Sigmoid colon (tissue), 7 donors: ENCODE data around the gene RPL7L1. TPM values are rescaled to one million over a fixed set of nuclear protein-coding genes. Genes with fewer than 3 reads are reported as not detected.

ENCODE experiments used
- DNase-seq: peaks from one replicate; pipeline ENCODE4 v3.0.0-alpha.2; 2019
- H3K27ac ChIP-seq, 4 donors: fragments of 200-600 bp; sonication (generic); one replicate each; pipeline ENCODE4 v1.5.1; 2016 to 2019; ENCODE audit warnings: mild to moderate bottlenecking in 1 of 4
- H3K27me3 ChIP-seq, 3 donors: fragments of 200-600 bp; sonication (generic); one replicate each; pipeline ENCODE4 v1.5.1; 2019; ENCODE audit warnings: mild to moderate bottlenecking in 1 of 3
- H3K36me3 ChIP-seq, 4 donors: fragments of 200-600 bp; sonication (generic); one replicate each; pipeline ENCODE4 v1.5.1; 2016 to 2019
- H3K4me1 ChIP-seq, 4 donors: fragments of 200-600 bp; sonication (generic); one replicate each; pipeline ENCODE4 v1.5.1; 2017 to 2019
- H3K4me3 ChIP-seq, 4 donors: fragments of 200-600 bp; sonication (generic); one replicate each; pipeline ENCODE4 v1.5.1; 2017 to 2019; ENCODE audit warnings: mild to moderate bottlenecking in 2 of 4, moderate library complexity in 1 of 4
- H3K9me3 ChIP-seq, 4 donors: fragments of 200-600 bp in 3 of 4; sonication (generic) in 3 of 4; one replicate each; pipeline versions ENCODE4 v1.5.1 to v1.6.1; 2013 to 2019
- EP300 ChIP-seq, 4 donors: sonication (generic); formaldehyde crosslinking; IDR thresholded peaks; one replicate each; pipeline ENCODE4 v1.6.1; 2017; ENCODE audit warnings: antibody characterized with exemption in 4 of 4
- POLR2A ChIP-seq, 2 donors: fragments of 450-650 bp; IDR thresholded peaks; one replicate each; pipeline ENCODE4 v1.6.1; 2016; ENCODE audit warnings: antibody characterized with exemption in 2 of 2, mild to moderate bottlenecking in 2 of 2, moderate library complexity in 2 of 2
- POLR2AphosphoS5 ChIP-seq, 4 donors: sonication (generic); formaldehyde crosslinking; IDR thresholded peaks; one replicate each; pipeline ENCODE4 v1.6.1; 2017; ENCODE audit warnings: antibody characterized with exemption in 4 of 4
- WGBS, 2 donors: extraction: QIAGEN DNeasy Blood & Tissue Kit; methylation state at CpG; one replicate each; pipeline ENCODE4 v1.1.7; 2013; 5-methylcytosine and 5-hydroxymethylcytosine counted together
- intact Hi-C: fragments of 100-400 bp; cut with DNase I; formaldehyde crosslinking; loops from one replicate; pipeline ENCODE4 v1.15.1; 2023
- polyA plus RNA-seq, 3 donors: library from polyadenylated mRNA; stranded (reverse); fragments of 200-250 nt; gene quantifications; one replicate each; pipeline ENCODE4 v1.2.3, GENCODE V29; 2013
- total RNA-seq, 4 donors: library from RNA; depleted of rRNA; stranded (reverse); fragments of >200 nt; gene quantifications; one replicate each; pipeline ENCODE4 v1.1.0, GENCODE V29; 2016
- TF ChIP-seq, protein P1 (sequence below), 4 experiments: fragments of 450-650 bp in 3 of 4; fragments of 200-600 bp in 1 of 4; IDR thresholded peaks; one replicate each; pipeline ENCODE4 v1.5.1; 2016 to 2019; ENCODE audit warnings: antibody characterized with exemption in 4 of 4, mild to moderate bottlenecking in 3 of 4, moderate library complexity in 2 of 4
- donor health status: healthy with polysubstance abuse.
- donor health status: Bipolar disorder and iron deficiency.
- donor health status: healthy.

Gene RPL7L1
- total and polyA plus RNA-seq, 7 donors: 30.6 to 79.0 (median 67.6) TPM

DNA sequence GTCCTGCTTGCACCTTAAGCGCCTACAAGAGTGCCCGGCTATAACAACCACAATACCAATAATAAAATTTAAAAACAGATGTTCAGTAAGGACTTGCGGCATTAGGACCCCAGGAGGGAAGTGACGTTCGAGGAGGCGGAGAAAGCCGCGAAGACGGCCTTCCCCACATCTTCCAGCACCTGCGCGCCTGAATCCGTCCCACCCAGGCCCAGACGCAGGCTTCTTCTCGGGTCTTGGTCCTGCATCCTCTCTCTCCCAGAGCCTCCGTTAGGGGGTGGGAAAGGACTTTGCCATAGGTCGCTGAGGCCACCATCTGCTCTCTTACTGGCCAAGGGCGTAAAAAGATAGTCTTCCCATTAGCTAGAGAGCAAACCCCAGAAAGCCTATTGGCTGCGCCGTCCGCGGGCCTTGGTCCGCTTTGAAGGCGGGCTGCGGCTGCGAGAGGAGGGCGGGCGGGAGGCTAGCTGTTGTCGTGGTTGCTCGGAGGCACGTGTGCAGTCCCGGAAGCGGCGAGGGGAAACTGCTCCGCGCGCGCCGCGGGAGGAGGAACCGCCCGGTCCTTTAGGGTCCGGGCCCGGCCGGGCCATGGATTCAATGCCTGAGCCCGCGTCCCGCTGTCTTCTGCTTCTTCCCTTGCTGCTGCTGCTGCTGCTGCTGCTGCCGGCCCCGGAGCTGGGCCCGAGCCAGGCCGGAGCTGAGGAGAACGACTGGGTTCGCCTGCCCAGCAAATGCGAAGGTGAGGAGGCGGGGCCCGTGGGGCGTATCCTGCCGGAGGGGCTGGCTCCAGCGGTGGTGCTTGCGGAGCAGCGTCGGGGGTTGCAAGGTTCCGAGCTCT lies 49.8 kb downstream of the RPL7L1 start, which contains the start of gene CNPY3:
Gene CNPY3 (plus strand): TSS at position 495 of the 835 bp plus-strand sequence. CDS start 91 bp downstream, at position 586.
- peak within 1 kb of the TSS; percentile 72 to 85 (median 74) for H3K4me3 ChIP-seq
- H3K27me3 ChIP-seq: peaks cover 0 to 8% (median 3%) of the 10 kb centered on the region in 3 donors
- H3K27ac ChIP-seq: peak within 1 kb of the TSS; percentile 88 to 93 (median 90)
- 0% methylated on average over 63 of the region's 63 CpGs for whole genome bisulfite sequencing, 2 donors
- intact Hi-C loops: loop anchor here (2.0 kb wide), 1 partner anchor 50 kb away; the partner anchor contains the start of gene PEX6
- H3K36me3 ChIP-seq: peaks cover 0 to 3% (median under 1%) of the 10 kb centered on the region in 4 donors
- no peaks in the 10 kb centered on the region for H3K9me3 ChIP-seq
- peak; percentile 33 to 47 for TF ChIP-seq POLR2A (IDR thresholded peaks at IDR 0.05)
- TF ChIP-seq, protein P1, sequence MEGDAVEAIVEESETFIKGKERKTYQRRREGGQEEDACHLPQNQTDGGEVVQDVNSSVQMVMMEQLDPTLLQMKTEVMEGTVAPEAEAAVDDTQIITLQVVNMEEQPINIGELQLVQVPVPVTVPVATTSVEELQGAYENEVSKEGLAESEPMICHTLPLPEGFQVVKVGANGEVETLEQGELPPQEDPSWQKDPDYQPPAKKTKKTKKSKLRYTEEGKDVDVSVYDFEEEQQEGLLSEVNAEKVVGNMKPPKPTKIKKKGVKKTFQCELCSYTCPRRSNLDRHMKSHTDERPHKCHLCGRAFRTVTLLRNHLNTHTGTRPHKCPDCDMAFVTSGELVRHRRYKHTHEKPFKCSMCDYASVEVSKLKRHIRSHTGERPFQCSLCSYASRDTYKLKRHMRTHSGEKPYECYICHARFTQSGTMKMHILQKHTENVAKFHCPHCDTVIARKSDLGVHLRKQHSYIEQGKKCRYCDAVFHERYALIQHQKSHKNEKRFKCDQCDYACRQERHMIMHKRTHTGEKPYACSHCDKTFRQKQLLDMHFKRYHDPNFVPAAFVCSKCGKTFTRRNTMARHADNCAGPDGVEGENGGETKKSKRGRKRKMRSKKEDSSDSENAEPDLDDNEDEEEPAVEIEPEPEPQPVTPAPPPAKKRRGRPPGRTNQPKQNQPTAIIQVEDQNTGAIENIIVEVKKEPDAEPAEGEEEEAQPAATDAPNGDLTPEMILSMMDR (IDR thresholded peaks at IDR 0.05): no peak
- no peak for TF ChIP-seq EP300 (IDR thresholded peaks at IDR 0.05)
- TF ChIP-seq POLR2AphosphoS5 (IDR thresholded peaks at IDR 0.05): peak; percentile 37 to 71 (median 62)
- peak; percentile 98 for DNase-seq
- H3K4me1 ChIP-seq: peaks cover 0 to 38% (median 34%) of the 10 kb centered on the region in 4 donors

DNA sequence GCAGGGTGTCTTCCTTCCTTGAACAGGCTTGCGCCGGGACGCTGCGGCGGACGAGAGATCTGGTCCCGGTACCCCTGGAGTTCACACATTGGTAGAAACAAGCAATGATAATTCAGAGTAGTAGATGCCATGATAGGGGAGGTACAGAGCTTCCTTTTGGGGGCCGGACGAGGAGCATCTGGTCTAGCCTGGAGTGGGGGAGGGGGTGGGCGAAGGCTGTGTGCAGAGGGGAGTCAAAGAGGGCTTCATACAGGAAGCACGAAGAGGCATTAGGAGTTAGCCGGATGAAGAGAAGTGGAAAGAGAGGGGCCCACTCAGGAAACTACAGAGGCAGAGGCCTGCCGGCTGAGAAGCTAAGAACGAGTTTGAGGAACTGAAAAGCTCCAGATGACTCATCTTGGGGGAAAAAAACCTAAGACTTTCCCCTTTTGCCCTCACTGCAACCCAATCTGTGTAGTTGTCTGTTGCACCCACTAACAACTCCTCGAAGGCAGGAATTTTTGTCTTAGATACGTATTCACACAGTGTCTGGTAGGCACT lies 50.5 kb downstream of the RPL7L1 start:
- WGBS, 2 donors: 0 to 1% methylated on average over 16 of the region's 16 CpGs
- TF ChIP-seq POLR2A (IDR thresholded peaks at IDR 0.05) (no peak), POLR2AphosphoS5 (IDR thresholded peaks at IDR 0.05) (no peak), EP300 (IDR thresholded peaks at IDR 0.05) (no peak)
- TF ChIP-seq, protein P1 (IDR thresholded peaks at IDR 0.05): no peak
- peak overlapping the region; percentile 88 to 93 (median 90) for H3K27ac ChIP-seq
- H3K9me3 ChIP-seq: no peaks in the 10 kb centered on the region
- peaks cover 0 to 38% (median 34%) of the 10 kb centered on the region in 4 donors for H3K4me1 ChIP-seq
- peaks cover 0 to 9% (median 5%) of the 10 kb centered on the region in 4 donors for H3K36me3 ChIP-seq
- peak; percentile 68 for DNase-seq
- H3K4me3 ChIP-seq: peak overlapping the region; percentile 72 to 85 (median 74)
- intact Hi-C loops: loop anchor here (2.0 to 5.0 kb wide), 2 partner anchors 49 to 82 kb away; partner anchors contain the start of genes KLHDC3, MEA1 and PEX6
- peaks cover 0 to 5% (median 0%) of the 10 kb centered on the region in 3 donors for H3K27me3 ChIP-seq

DNA sequence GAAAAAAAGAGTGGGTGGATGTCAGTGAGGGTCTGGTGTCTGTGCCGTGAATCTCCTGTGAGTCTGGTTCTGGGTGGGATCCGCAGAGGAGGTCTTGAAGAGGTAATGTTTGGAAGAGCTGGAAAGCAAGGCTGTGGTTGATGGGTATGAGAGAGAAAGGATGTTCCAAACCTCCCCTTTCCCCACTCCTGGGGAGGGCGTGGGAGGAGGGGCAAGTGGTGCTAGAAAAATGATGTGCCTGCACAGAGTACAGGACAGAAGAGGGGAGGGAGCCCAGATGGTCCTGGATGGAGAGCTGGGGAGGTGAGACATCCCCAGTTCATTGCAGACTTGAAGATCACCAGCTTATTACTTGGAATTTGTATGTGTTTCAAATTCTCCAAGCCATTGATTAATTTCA lies 53.0 kb downstream of the RPL7L1 start:
- intact Hi-C loops: loop anchor here (5.0 kb wide), 1 partner anchor 80 kb away; the partner anchor contains the start of genes KLHDC3 and MEA1
- TF ChIP-seq POLR2A (IDR thresholded peaks at IDR 0.05) (no peak), POLR2AphosphoS5 (IDR thresholded peaks at IDR 0.05) (no peak), EP300 (IDR thresholded peaks at IDR 0.05) (no peak)
- TF ChIP-seq, protein P1 (IDR thresholded peaks at IDR 0.05): no peak
- H3K27me3 ChIP-seq: no peaks in the 10 kb centered on the region
- H3K9me3 ChIP-seq: no peaks in the 10 kb centered on the region
- H3K36me3 ChIP-seq: peaks cover 6 to 32% (median 28%) of the 10 kb centered on the region in 4 donors
- no peak for DNase-seq
- peak overlapping the region in 1 of 4 donors; percentile 88 for H3K27ac ChIP-seq
- peaks cover 0 to 38% (median 34%) of the 10 kb centered on the region in 4 donors for H3K4me1 ChIP-seq
- H3K4me3 ChIP-seq: no peak overlapping the region
- 86 to 90% methylated on average over 3 of the region's 3 CpGs for WGBS, 2 donors

DNA sequence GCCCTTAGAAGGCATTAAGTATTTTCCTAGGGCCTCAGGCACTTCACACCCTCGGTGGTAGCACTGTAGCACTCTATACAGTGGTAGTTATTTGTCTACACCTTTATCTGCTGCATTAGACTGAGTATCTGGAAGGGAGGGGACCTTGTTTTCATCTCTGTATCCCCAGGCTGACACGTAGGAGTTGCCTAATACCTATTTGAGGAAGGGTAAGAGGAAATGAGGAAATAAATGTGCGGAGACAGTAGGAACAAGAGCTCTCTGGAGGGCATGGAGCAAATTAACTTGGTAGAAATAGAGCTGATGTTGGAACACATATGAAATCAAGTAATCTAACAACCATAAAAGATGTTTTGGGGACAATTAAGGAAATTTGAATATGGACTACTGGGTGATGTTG lies 53.8 kb downstream of the RPL7L1 start:
- H3K27ac ChIP-seq: no peak overlapping the region
- H3K4me1 ChIP-seq: peaks cover 0 to 36% (median 29%) of the 10 kb centered on the region in 4 donors
- no peak for TF ChIP-seq POLR2A (IDR thresholded peaks at IDR 0.05)
- TF ChIP-seq EP300 (IDR thresholded peaks at IDR 0.05): no peak
- TF ChIP-seq POLR2AphosphoS5 (IDR thresholded peaks at IDR 0.05): no peak
- TF ChIP-seq, protein P1 (IDR thresholded peaks at IDR 0.05): no peak
- 60 to 61% methylated on average over 3 of the region's 3 CpGs for WGBS, 2 donors
- no peaks in the 10 kb centered on the region for H3K27me3 ChIP-seq
- intact Hi-C loops: loop anchor here (5.0 kb wide), 1 partner anchor 79 kb away; the partner anchor contains the start of genes KLHDC3 and MEA1
- no peaks in the 10 kb centered on the region for H3K9me3 ChIP-seq
- no peak overlapping the region for H3K4me3 ChIP-seq
- H3K36me3 ChIP-seq: peaks cover 10 to 40% (median 36%) of the 10 kb centered on the region in 4 donors
- DNase-seq: no peak
